ENCODE results near the gene ANGPTL5. TPM values are rescaled to one million over a fixed set of nuclear protein-coding genes. Genes with fewer than 3 reads are reported as not detected.

ANGPTL5 gene
- total and polyA plus RNA-seq, 7 donors, result 0.23 to 2.5 (median 0.48) TPM; not detected in 3

- TF ChIP-seq CTCF (IDR thresholded peaks at IDR 0.05) (no peak), POLR2A (IDR thresholded peaks at IDR 0.05) (no peak), POLR2AphosphoS5 (IDR thresholded peaks at IDR 0.05) (no peak), EP300 (IDR thresholded peaks at IDR 0.05) (no peak)
- no peaks in the 10 kb centered on the region for H3K4me1 ChIP-seq
- H3K27ac ChIP-seq, result no peak overlapping the region
- no peak for DNase-seq
- intact Hi-C loops (cut with DNase I), result no loop called here
- H3K9me3 ChIP-seq, result no peaks in the 10 kb centered on the region
- H3K27me3 ChIP-seq, result no peaks in the 10 kb centered on the region
- H3K36me3 ChIP-seq, result no peaks in the 10 kb centered on the region
- WGBS, 2 donors, result 83 to 85% methylated on average over 4 of the region's 4 CpGs
- no peak overlapping the region for H3K4me3 ChIP-seq
Observed at GRCh38 chr11:101885631-101886030, 30.7 kb downstream of the ANGPTL5 start.

GRCh38 chr11:101881586-101881985 is 34.7 kb downstream of the ANGPTL5 start:
- TF ChIP-seq EP300 (IDR thresholded peaks at IDR 0.05) (no peak), POLR2A (IDR thresholded peaks at IDR 0.05) (no peak), CTCF (IDR thresholded peaks at IDR 0.05) (no peak), POLR2AphosphoS5 (IDR thresholded peaks at IDR 0.05) (no peak)
- Histone ChIP-seq H3K36me3 (no peaks in the 10 kb centered on the region), H3K27ac (no peak overlapping the region), H3K9me3 (no peaks in the 10 kb centered on the region), H3K27me3 (no peaks in the 10 kb centered on the region), H3K4me3 (no peak overlapping the region), H3K4me1 (no peaks in the 10 kb centered on the region)
- no peak for DNase-seq
- intact Hi-C loops (cut with DNase I), result no loop called here
- WGBS, 2 donors, result 83 to 96% methylated on average over 2 of the region's 2 CpGs

GRCh38 chr11:101880222-101880621 is 36.1 kb downstream of the ANGPTL5 start:
- no peaks in the 10 kb centered on the region for H3K9me3 ChIP-seq
- no peak overlapping the region for H3K4me3 ChIP-seq
- no peaks in the 10 kb centered on the region for H3K27me3 ChIP-seq
- no peaks in the 10 kb centered on the region for H3K36me3 ChIP-seq
- H3K27ac ChIP-seq, result no peak overlapping the region
- TF ChIP-seq POLR2AphosphoS5 (IDR thresholded peaks at IDR 0.05) (no peak), CTCF (IDR thresholded peaks at IDR 0.05) (no peak)
- no peak for DNase-seq
- intact Hi-C loops (cut with DNase I), result no loop called here
- WGBS, 2 donors, result 48 to 82% methylated on average over 4 of the region's 4 CpGs
- H3K4me1 ChIP-seq, result no peaks in the 10 kb centered on the region

- DNase-seq, result no peak
- H3K27ac ChIP-seq, result no peak overlapping the region
- no peak overlapping the region for H3K4me3 ChIP-seq
- no peaks in the 10 kb centered on the region for H3K27me3 ChIP-seq
- peaks cover 0 to 5% (median 0%) of the 10 kb centered on the region in 4 donors for H3K4me1 ChIP-seq
- 81 to 86% methylated on average over 6 of the region's 6 CpGs for WGBS, 2 donors
- H3K36me3 ChIP-seq, result no peaks in the 10 kb centered on the region
- no peaks in the 10 kb centered on the region for H3K9me3 ChIP-seq
- intact Hi-C loops (cut with DNase I), result no loop called here
- TF ChIP-seq POLR2A (IDR thresholded peaks at IDR 0.05) (no peak), EP300 (IDR thresholded peaks at IDR 0.05) (no peak)
Observed at GRCh38 chr11:101872171-101872882, 44.0 kb downstream of the ANGPTL5 start.

- no peak for DNase-seq
- Histone ChIP-seq H3K27me3 (no peaks in the 10 kb centered on the region), H3K4me3 (no peak overlapping the region), H3K36me3 (no peaks in the 10 kb centered on the region), H3K4me1 (peaks cover 0 to 17% (median 5%) of the 10 kb centered on the region in 4 donors), H3K9me3 (no peaks in the 10 kb centered on the region), H3K27ac (no peak overlapping the region)
- TF ChIP-seq POLR2A (IDR thresholded peaks at IDR 0.05) (no peak), POLR2AphosphoS5 (IDR thresholded peaks at IDR 0.05) (no peak), CTCF (IDR thresholded peaks at IDR 0.05) (no peak), EP300 (IDR thresholded peaks at IDR 0.05) (no peak)
- intact Hi-C loops (cut with DNase I), result no loop called here
- WGBS, 2 donors, result 86 to 88% methylated on average over 6 of the region's 6 CpGs
Observed at GRCh38 chr11:101870510-101870909, 45.8 kb downstream of the ANGPTL5 start.

All from sigmoid colon (tissue), 7 donors.